Measurements from ENCODE around the gene TXK. TPM values are rescaled to one million over a fixed set of nuclear protein-coding genes. Genes with fewer than 3 reads are reported as not detected.
"Not testable (repeated sequence)": the region's sequence is repeated elsewhere in the genome, so short reads cannot be mapped to it uniquely, and the experiment has no call there.

Gene TXK
- polyA plus RNA-seq (ENCODE audit: insufficient read length): 3.7 TPM
- long read RNA-seq, donor 1: 0 reads
- long read RNA-seq, donor 2: 0 reads
- long read RNA-seq, donor 3: 0 reads
- long read RNA-seq, donor 4: 0 reads
- long read RNA-seq, donor 5: 0 reads
- long read RNA-seq, donor 6: 0 reads
- long read RNA-seq, donor 7, partial matches to known transcripts: 0 of 1 reads
- long read RNA-seq, donor 7, other reads (novel, unspliced or antisense): 0 of 1 reads
- long read RNA-seq, donor 8: 0 reads

GRCh38 chr4:48134081-48134480 lies at the start of gene TXK:
TXK (minus strand) TSS chr4:48134250; CDS start chr4:48134170, 80 bp downstream.
- no peak for DNase-seq

- no peak for DNase-seq
Measured at GRCh38 chr4:48180234-48180633, 46.2 kb upstream of the TXK start.

DNA sequence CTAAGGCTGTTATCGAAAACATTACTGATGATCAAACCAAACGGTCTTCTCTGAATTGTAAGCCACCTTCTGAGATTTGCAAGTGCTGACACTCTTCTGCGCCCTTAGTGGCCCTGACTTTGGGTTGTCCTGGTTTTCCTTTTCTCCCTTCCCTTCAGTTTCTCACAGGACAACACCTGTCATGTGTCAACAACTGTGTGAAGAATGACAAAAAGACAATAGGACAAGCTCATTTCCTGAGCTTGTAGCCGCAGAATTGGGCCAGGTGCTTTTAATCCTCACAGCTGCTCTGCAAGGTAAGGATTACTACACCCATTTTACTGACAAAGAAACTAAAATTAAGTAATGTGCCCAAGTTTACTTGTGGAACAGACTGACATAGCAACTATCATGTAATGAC lies 44.9 kb upstream of the TXK start:
- no peak for DNase-seq

GRCh38 chr4:48175806-48176205 lies 41.8 kb upstream of the TXK start:
- DNase-seq: no peak

GRCh38 chr4:48175328-48175727 lies 41.3 kb upstream of the TXK start:
- DNase-seq: no peak

DNA sequence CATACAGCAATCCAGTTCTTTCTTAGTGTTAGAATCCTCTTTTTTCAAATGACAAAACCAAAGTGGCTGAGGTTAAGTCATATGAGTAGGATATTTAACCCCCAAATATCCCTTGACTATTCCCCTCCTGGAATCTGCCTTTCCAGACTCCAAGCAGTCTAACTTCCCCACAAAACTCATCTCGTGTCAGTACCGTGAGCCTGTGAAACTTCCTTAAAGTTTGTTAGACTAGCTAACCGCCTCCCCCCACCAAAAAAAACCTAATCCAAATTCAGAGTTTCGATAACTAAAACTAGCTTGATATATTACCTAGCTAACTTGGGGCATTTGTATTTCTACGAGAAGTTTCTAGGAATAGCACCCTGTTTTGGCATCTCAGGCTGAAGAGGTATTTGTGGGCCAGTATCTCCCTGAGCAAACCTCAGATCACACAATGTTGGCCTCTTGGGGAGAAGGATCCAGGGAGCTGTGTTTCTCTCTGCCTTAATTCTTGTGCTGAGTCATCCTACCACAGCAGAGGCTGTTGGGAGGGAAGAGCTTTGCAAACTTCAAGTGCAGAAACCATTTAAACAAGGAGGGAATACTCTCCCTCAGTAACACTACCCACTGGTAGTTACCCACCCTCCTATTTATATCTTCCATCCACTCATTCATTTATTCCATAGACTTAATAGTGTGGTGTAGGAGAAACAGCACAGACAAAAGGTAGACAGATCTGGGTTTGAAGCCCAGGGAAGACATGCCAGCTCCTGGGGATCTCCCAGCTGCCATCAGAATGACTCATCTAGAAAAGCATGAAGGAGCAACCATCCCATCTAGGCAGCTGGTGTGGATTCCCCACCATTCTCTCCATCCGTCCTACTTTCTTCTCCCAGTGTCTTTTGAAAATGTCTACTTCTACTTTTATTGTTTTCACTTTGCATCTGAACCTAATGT lies 39.3 kb upstream of the TXK start:
- DNase-seq: no peak

GRCh38 chr4:48172651-48173050 lies 38.6 kb upstream of the TXK start:
- no peak for DNase-seq

DNA sequence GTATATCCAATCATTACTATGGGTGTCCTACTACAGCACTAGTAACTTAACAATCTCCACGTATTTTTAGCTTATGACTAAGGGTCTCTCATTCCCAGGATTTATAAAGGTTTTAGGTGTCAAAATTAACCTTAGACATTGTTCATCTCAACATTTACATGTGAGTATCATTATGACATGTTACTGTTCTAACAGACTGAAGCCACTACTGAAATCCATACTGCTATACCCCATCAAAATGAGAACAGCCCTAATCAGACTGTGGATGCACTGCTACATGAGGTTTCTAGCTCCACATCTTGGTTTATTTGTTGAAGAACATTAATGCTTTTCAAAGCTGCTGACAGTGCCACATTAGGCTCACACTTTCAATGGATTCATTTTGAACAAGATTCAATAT lies 35.6 kb upstream of the TXK start:
- no peak for DNase-seq

DNA sequence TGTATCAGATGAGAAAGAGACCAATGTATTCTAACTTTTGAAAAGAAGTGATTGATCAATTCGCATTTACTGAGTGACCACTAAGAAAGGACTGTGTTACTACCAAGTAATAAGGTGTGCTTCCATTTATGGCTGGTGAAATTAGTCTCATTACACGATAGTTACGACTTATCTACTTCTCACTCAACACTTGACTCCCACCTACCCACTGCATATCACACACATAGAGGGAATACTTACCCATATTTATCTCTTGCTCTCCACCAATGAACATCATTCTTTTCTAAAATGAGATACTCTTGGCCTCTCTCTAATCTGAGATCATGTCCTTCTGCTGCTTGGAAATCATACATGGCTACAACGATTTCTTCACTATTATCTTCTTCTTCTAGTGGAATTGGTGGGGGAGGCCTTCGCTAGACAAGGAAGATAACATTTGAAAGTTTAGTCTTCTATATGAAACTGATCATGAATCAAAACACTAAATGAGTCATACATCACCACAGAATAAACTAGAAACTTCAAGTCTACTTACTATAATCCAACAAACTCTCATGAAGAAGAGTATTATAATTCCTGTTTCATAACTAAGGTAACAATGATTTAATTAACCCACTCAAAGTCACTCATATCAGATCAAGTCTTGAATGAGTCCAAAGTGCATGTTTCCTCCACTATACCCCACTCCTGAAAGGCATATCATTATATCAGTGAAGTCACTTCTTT lies 33.7 kb upstream of the TXK start:
- no peak for DNase-seq

- DNase-seq: not testable (repeated sequence)
Measured at GRCh38 chr4:48164561-48164960, 30.5 kb upstream of the TXK start.

- DNase-seq: no peak
Measured at GRCh38 chr4:48163746-48164145, 29.7 kb upstream of the TXK start.

DNA sequence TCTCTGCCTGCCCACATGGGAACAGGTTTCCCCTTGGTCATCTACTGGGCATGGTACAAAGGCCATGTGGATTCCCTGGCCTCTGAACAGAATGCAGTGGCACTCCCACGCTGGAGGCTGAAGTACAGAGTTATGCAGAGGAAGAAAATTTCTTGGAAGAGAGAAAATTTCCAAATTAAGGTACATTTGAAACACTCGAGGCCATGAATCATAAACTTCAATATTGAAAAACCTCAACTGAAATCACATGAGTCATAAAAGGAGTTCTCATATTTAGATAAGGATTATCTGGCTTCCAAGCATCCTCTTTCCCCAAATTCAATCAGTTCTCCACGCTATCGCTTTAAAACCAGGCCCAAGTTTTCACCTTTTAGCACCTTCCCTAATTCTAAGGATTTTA lies 28.1 kb upstream of the TXK start:
- DNase-seq: no peak

DNA sequence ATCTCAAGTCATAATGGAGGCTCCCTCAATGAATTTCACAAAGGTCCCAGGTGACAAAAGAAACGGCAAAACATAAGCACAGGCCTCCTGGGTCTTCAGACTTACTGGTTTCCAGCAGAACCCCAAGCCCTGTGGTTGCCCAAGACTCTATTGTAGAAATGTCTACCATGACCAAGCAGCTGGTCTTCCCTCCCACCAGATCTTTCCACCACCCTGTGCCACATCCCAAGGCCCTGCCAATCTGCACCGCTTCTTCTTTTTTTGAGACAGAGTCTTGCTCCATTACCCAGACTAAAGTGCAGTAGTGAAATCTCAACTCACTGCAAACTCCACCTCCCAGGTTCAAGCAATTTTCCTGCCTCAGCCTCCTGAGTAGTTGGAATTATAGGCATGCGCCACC lies 23.2 kb upstream of the TXK start:
- no peak for DNase-seq

DNA sequence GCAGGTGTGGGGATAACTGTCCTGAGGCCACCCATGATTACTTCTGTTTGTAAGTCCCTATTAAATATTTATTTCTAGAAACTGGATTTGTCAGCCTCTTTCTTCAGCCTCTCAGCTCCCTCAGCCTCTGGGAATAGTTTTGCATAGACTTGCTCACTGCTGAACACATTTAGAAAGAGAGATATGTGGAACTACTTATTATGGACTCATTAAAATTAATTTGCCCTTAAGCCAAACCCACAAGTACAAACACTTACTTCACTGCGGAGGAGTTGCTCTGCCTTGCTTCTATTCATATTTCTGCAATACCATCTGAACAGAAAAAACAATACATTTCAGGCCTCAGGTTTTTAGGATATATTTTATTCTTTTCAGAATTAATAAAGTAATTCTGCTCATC lies 22.4 kb upstream of the TXK start:
- DNase-seq: no peak

DNA sequence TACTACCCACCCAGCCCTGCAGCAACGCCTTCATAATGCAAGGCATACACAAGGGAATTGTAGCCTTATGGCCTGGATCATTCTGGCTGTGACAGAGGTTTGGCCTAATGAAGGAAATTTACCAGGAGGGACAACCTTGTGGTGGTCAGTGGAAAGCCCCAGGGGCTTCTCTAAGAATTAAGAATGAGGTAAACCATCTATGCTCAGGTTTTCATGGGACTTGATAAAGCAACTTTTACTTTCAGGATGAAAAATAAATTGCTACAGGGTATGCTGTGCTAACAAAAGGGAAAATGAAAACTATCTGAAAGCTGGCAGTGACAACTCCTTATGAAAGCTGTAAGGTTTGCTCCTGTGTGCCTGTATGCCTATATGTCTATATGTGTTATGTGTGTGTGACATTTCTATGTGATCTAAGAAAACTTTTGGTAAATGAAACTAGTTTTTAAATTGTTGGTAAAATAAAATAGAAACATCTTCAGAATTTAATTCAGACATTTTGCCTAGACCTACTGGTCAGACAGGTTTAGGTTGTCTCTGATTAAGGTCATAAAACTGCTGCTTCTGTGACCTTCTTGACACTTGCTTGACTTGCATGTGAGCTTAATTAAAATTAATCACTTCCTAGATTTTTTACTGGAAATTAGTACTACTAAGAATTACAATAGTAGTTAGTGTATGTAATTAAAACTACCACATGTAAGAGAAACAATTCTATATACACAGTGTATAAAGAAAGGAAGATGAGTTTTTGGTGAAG lies 19.9 kb upstream of the TXK start:
- no peak for DNase-seq

GRCh38 chr4:48152259-48152658 lies 18.2 kb upstream of the TXK start:
- DNase-seq: no peak

- DNase-seq: no peak
Measured at GRCh38 chr4:48149827-48150370, 15.8 kb upstream of the TXK start.

DNA sequence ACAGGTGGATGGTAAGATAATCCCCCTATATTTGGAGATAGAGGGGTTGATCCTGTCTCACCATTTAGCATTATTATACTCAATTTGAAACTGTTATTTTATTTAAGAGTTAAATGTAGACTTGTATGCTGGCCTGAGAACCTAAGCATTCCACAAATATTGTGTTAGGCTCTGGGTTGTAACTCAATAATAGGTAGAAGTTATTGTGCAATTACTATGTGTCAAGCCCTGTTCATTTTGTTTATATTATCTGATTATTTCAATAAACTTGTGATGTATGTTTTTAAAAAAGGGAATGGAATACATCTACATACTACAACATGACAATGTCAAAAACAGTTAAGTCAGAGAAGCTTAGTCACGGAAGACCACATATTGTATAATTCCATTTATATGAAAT lies 13.6 kb upstream of the TXK start:
- no peak for DNase-seq

DNA sequence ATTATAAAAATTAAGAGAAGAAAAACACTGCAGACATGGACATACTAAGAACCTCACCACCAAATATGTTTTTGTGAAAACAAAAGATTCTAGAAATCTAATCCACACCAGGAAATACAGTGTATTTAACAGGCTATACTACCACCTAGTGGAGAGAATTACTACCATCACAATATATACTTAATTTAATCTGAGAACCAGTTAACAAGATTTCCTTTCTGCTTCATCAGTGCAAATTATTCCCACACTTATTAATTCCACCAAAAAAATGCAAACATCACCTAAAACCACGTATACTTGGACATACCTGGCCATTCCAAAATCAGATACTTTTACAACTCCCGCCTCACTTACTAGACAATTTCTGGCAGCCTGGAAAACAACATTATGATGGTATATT lies 7.0 kb upstream of the TXK start:
- peak; percentile 20 for DNase-seq

GRCh38 chr4:48139691-48140090 lies 5.6 kb upstream of the TXK start:
- no peak for DNase-seq

DNA sequence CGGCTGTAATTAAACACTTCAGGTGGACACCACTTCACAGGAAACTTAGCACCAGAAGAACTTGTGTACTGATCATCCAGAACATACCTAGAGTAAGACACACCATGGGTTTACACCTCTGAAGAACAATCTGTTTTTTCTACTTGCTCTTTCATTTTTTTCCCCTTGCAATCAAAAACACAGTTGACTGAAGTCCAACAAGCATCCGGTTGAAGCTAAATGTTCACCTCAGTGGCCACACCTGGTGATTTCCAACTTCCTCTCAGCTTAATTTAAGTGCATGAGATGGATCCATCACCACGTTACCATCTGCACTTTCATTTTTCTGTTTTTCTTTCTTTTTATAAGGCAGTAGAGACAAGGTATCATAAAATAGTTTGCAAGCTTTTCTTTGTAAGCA lies 4.9 kb upstream of the TXK start:
- DNase-seq: no peak

GRCh38 chr4:48138511-48138910 lies 4.5 kb upstream of the TXK start:
- DNase-seq: no peak
